DND-41 (cell line): ENCODE results near the gene RHOBTB3.

ENCODE experiments used
- CTCF ChIP-seq: IDR thresholded peaks from 2 replicates; pipeline ENCODE4 v1.5.1; 2012; ENCODE audit warnings: borderline replicate concordance, low read length, moderate library complexity, mild to moderate bottlenecking; ENCODE audit not compliant: poor library complexity, severe bottlenecking; ENCODE audit errors: extremely low read depth
- EZH2 ChIP-seq: IDR thresholded peaks from 3 replicates; pipeline ENCODE4 v1.6.1; 2012; ENCODE audit warnings: borderline replicate concordance, low read depth, mild to moderate bottlenecking, moderate library complexity, low read length, inconsistent platforms; ENCODE audit not compliant: severe bottlenecking

GRCh38 chr5:95739857-95740256 lies 8.7 kb downstream of the RHOBTB3 start:
- TF ChIP-seq EZH2 (no peak), CTCF (no peak)
